Smooth muscle cell of trachea (primary cell): ENCODE data around the gene TBX2. TPM values are rescaled to one million over a fixed set of nuclear protein-coding genes. Genes with fewer than 3 reads are reported as not detected.

Source experiments
- total RNA-seq: library from RNA; depleted of rRNA; stranded (reverse); fragments of >200 nt; gene quantifications from 2 replicates; pipeline ENCODE4 v1.2.1, GENCODE V29; 2014

Gene TBX2
- total RNA-seq, result 106 and 134 TPM in 2 replicates

GRCh38 chr17:61399131-61400065 lies at the start of gene TBX2:
Gene TBX2, plus strand, starts transcription at chr17:61399843. Its CDS starts 334 bp downstream, at chr17:61400177.

GRCh38 chr17:61452301-61453290 lies 53.0 kb downstream of the TBX2 start, which contains the start of gene TBX4:
Gene TBX4, plus strand, starts transcription at chr17:61452422. Its CDS starts 4,069 bp downstream, at chr17:61456491.

Other genes with a start within 250 kb of the TBX2 start
- gene TBX4, start 52.6 kb downstream of the TBX2 start, total RNA-seq, result 5.1 and 6.8 TPM in 2 replicates
- gene NACA2, start 191.4 kb downstream of the TBX2 start, total RNA-seq, result not detected in 2 replicates